HG03575 (cell line): ENCODE measurements around the gene MCRIP2.
"Not testable (repeated sequence)": the region's sequence is repeated elsewhere in the genome, so short reads cannot be mapped to it uniquely, and the experiment has no call there.

Experiments
- ATAC-seq: cut with Tn5 transposase; IDR thresholded peaks from one replicate; pipeline ENCODE4 v1.9.1; 2021; ENCODE audit not compliant: unreplicated experiment, insufficient number of reproducible peaks, low FRiP score; ENCODE audit errors: extremely low read depth

MCRIP2 gene

DNA sequence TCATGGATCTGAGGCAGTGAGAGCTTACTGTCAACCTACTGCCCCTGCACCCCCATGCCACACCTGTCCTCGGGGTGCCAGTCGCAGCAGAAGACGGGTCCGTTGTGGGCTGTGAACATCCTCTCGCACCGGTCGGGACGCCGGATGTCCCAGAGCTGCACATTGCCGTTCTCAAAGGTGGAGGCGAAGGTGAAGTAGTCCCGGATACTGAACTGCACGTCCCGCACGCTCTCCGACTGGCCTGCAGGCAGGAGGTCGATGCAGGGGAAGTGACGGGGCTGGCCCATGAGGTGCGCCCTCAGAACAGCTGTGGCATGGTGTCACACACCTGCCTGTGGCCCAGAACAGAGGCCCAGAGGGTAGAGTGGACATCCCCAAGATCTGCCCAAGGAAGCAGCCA is 45.9 kb downstream of the MCRIP2 start:
- ATAC-seq, result no peak

DNA sequence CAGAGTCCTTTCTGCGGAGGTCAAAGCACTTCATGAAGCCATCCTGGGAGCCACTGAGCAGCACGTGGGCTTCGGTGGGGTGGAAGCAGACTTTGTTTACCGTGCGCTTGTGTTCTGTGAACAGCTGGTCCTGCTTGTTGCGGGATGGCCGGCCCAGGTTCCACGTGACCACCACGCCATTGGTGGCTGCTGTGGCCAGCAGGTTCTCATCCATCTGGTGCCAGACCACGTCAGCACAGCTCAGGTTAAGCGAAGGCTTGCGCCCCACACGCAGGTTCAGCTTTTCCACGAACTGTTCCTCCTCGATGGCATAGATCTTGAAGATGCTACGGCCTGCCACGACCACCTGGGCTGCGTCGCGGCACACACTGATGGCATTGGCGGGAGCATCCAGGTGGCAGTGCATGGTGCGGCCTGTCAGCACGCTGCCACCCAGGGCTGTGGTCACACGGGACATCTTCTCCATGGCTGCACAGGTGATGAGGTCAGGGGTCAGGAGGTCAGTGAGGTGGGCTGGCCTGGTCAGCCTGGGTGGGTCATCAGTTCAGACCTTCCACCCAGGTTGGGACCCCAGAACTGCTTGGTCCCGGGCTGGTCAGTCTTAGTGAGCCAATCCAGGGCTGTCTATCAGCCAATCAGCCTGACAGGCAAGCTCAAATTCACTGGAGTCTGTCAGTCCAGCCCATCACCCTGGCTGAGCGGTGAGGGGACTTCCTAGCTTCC is 47.7 kb downstream of the MCRIP2 start:
- ATAC-seq, result no peak

DNA sequence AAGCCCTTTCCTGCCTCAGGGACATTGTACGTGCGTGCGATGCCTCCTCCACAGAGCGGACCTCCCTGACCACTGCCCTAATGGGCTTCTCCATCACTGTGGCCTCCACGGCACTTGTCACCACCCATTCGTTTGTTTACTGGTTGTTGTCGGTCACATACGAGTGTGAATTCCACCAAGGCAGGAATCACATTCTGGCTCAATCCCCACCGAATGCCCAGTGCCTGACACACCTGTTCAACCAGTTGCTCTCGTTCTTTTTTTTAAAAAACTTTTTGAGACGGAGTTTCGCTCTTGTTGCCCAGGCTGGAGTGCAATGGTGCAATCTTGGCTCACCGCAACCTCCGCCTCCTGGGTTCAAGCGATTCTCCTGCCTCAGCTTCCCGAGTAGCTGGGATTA is 49.6 kb downstream of the MCRIP2 start:
- not testable (repeated sequence) for ATAC-seq

DNA sequence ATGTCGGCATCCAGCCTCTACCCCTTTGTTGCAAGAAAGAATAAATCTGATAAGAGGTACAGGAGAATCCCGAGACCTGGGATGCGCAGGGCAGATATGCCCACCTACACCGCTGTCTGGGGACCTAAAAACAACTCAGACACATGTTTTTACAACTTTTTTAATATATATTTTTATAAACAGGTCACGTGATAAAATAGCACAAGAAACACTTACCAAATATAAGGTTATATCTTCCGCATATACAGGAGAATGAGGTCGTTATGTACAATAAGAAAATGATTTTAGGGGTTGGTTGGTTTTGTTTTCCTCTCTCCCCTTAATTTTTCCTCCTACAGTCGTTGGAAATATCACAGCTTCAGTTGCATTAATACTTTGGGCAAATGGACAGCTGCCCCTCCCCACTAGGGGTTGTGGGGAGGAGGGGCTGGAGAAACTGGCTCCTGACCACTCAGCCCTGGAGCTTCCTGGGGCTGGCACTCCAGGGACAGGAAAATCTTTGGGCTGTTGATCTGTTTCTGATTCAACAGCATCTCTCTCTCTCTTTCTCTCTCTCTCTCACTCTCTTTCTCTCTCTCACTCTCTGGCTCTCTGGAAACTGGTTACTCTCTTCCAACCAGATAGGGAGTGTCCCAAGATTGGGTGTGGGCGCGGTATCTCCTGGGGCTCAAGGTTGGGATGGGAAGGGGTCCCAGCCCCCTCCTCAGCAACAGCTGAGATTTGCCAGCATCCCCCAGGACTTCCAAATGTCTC is 50.9 kb downstream of the MCRIP2 start:
- no peak for ATAC-seq

DNA sequence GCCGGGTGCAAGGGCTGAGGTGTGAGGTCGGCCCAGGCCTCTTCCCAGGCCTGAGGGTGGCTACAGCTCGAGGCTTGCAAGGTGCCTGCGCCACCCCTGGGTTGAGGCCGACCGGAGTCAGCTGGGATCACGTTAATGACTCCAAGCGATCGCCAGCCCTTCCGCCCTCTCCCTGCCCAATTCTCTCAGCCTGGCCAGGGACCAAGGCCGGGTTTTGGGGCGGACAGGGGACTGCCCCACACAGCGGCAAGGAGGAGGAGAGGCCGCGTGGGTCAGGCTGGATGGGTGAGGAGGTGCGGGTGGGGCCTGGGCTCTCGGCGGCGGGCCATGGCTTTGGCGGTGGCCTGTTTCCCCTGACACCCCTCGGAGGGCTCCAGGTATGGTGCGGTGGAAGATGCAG is 51.7 kb downstream of the MCRIP2 start:
- ATAC-seq, result no peak

DNA sequence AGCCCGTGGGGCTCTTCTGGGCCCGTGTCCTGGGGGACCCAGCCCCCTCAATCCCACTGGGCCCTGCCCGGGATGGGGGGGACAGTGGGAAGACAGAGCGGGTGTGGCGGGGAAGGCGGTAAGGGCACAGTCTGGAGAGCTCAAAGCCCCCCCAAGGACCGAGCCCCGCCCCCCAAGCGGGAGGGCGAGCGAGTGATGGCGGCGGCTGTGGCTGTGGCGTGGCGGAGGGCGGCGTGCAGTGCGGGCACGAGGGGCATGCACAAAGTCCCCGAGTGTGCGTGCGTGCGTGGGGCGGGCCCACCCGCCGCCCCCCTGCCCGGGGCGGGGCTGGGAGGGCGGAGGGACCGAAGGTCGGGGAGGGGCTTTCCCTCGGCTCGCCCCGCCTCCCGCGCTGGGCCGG is 52.1 kb downstream of the MCRIP2 start:
- ATAC-seq, result no peak

DNA sequence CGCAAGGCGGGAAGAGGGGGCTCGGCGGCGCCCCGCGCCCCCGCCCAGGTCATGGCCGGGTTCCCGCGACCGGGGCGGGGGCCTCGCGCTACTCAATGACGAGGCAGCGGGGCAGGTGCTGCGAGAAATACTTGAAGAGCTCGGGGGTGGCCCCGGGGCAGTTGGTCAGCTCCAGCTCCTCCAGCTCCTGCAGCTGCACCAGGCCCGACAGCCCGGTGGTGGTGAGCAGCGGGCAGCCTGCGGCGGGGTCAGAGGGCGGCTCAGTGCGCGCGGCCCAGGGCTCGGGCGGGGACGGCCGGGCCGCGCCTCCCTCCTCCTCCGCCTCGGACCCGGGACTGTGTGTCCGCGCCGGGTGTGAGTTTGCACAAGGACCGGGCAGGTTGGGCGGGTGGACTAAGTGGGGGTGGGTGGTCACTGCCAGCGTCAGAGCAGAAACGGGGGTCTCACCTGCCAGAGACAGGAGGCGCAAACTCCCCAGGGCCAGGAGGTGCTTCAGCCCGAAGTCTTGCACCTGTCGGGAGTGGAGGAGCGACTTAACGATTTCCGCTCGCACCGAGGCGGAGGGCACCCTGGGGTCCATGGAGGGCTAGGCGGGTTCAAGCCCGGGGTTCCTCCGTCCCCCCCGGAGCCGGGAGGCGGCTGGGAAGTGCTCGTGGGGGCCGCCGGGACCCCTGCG is 52.7 kb downstream of the MCRIP2 start:
- no peak for ATAC-seq

DNA sequence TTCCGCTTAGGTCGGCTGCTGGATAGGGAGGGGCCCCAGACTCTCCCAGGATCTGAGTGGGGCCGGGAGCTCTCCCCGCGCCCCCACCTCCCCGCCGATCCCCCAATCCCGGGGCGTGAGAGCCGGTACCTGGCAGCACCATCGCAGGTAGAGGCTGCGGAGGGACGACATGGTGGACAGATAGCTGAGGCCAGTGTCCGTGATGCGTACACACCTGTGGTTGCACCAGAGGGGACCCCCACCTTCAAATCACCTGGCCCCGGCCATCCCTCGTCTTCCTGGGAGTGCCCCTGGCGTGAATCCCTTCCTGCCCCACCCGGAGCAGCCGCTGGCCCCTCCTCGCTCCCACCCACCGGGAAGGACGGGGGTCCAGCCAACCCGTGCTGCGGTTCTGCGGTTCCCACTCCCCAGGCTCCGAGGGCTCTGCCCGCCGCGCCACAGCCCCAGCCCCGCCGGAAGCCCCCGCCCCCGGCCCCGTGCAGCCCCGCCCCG is 53.3 kb downstream of the MCRIP2 start:
- no peak for ATAC-seq

DNA sequence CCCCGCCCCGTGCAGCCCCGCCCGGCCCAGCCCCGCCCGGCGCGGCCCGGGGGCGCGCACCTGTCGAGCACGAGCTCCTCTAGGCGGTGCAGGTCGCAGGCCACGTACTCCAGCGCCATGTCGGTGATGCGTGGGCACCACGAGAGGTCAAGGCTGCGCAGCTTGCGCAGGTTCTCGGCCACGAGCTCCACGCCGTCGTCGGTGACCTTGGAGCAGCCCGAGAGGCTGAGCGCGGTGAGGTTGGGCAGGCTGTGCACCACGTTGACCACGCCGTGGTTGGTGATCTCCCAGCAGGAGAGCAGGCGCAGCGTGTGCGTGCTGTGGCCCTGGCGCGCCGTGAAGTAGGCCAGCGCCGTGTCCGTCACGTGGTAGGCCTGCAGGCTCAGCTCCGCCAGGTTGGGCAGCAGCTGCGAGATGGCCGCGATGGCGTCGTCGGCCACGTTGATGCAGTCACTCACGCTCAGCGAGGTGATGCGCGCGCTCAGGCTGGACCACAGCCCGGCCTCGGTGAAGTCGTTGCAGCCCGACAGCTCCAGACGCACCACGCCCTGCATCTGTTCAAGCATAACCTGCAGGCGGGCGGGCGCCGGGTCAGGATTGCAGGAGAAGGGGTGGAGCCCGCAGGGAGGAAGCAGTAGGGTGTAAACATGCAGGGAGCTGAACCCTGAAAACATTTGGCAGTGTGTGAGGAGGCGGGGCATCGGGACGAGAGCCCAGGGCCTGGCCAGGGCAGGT is 53.9 kb downstream of the MCRIP2 start:
- ATAC-seq, result no peak
